OCI-LY7 (cell line): ENCODE measurements around the gene SETDB1. TPM values are rescaled to one million over a fixed set of nuclear protein-coding genes. Genes with fewer than 3 reads are reported as not detected.
"Not testable (repeated sequence)": the region's sequence is repeated elsewhere in the genome, so short reads cannot be mapped to it uniquely, and the experiment has no call there.

ENCODE experiments used
- BruUV-seq: library from RNA; stranded (reverse); fragments of 400-500 nt; replicated peaks from 2 replicates; lab custom pipeline; 2021; lab: Mats Ljungman, UMichigan
- CTCF ChIA-PET: fragments of 300-600 bp; sonication (Branson Sonifier 250); formaldehyde crosslinking; loops from one replicate; lab custom pipeline; 2022; ENCODE audit warnings: antibody characterized with exemption; ENCODE audit not compliant: unreplicated experiment; lab: Charles Lee
- POLR2A ChIA-PET: fragments of 300-600 bp; sonication (Branson Sonifier 250); formaldehyde crosslinking; loops from one replicate; lab custom pipeline; 2022; ENCODE audit warnings: antibody characterized with exemption; lab: Charles Lee
- DNase-seq: peaks from one replicate; pipeline ENCODE4 v3.0.0-alpha.2; 2015; ENCODE audit warnings: low spot score
- H2AFZ ChIP-seq: fragments of 200-600 bp; sonication (generic), shearing (Covaris generic); 2 replicates; pipeline ENCODE4 v1.6.1; 2014; ENCODE audit warnings: mild to moderate bottlenecking, antibody characterized with exemption, low read length, moderate library complexity
- H3K27ac ChIP-seq: fragments of 200-600 bp; sonication (generic); 2 replicates; pipeline ENCODE4 v1.5.1; 2014; ENCODE audit warnings: mixed run types, low read depth, mild to moderate bottlenecking, moderate library complexity, low read length, inconsistent platforms; ENCODE audit not compliant: poor library complexity, severe bottlenecking
- H3K36me3 ChIP-seq: fragments of 200-600 bp; sonication (generic); 2 replicates; pipeline ENCODE4 v1.6.1; 2014; ENCODE audit warnings: mild to moderate bottlenecking, antibody characterized with exemption, low read length, moderate library complexity, mixed read lengths; ENCODE audit not compliant: insufficient read depth
- H3K4me1 ChIP-seq: fragments of 200-600 bp; sonication (generic); 2 replicates; pipeline ENCODE4 v1.5.1; 2014; ENCODE audit warnings: mild to moderate bottlenecking, low read length; ENCODE audit not compliant: insufficient read depth, poor library complexity, severe bottlenecking
- H3K4me2 ChIP-seq: fragments of 200-600 bp; sonication (generic); 2 replicates; pipeline ENCODE4 v1.6.1; 2014; ENCODE audit warnings: mild to moderate bottlenecking, low read length
- H3K4me3 ChIP-seq: fragments of 200-600 bp; sonication (generic); 2 replicates; pipeline ENCODE4 v1.5.1; 2014; ENCODE audit warnings: mild to moderate bottlenecking, low read depth, low read length; ENCODE audit not compliant: poor library complexity, severe bottlenecking
- H3K79me2 ChIP-seq: fragments of 200-600 bp; sonication (generic); 2 replicates; pipeline ENCODE4 v1.6.1; 2016; ENCODE audit warnings: low read depth, mild to moderate bottlenecking, low read length, moderate library complexity, mixed read lengths; ENCODE audit not compliant: insufficient read depth
- H3K9me2 ChIP-seq: fragments of 200-600 bp; sonication (generic); 2 replicates; pipeline ENCODE4 v1.6.1; 2016; ENCODE audit warnings: mild to moderate bottlenecking, low read length, mixed read lengths; ENCODE audit not compliant: insufficient read depth
- H3K9me3 ChIP-seq: fragments of 200-600 bp; sonication (generic); 2 replicates; pipeline ENCODE4 v1.6.1; 2014; ENCODE audit warnings: mild to moderate bottlenecking, mixed run types, low read length, mixed read lengths
- H4K20me1 ChIP-seq: fragments of 200-600 bp; sonication (generic); 2 replicates; pipeline ENCODE4 v1.6.1; 2014; ENCODE audit warnings: mild to moderate bottlenecking, antibody characterized with exemption, low read length, moderate library complexity, mixed read lengths; ENCODE audit not compliant: insufficient read depth
- EZH2phosphoT487 ChIP-seq: fragments of 200-600 bp; sonication (generic); IDR thresholded peaks from 2 replicates; pipeline ENCODE4 v1.6.1; 2018; ENCODE audit warnings: low read depth, borderline replicate concordance, mild to moderate bottlenecking, mixed run types, antibody characterized with exemption, low read length, moderate library complexity, mixed read lengths
- intact Hi-C: fragments of 100-400 bp; cut with micrococcal nuclease; formaldehyde crosslinking; loops from one replicate; pipeline ENCODE4 v1.10.0; 2022; ENCODE audit not compliant: unreplicated experiment
- total RNA-seq, 2 experiments: library from RNA; depleted of rRNA in 1 of 2; stranded (reverse); fragments of >200 nt in 1 of 2; shearing (Covaris generic) in 1 of 2; gene quantifications; 2 replicates each; pipeline ENCODE4 v1.2.3, GENCODE V29; 2014 to 2022
- TF ChIP-seq, protein P1 (sequence below): fragments of 200-600 bp; sonication (generic); conservative IDR thresholded peaks from 2 replicates; pipeline ENCODE4 v1.5.1; 2014; ENCODE audit warnings: mild to moderate bottlenecking, antibody characterized with exemption, low read length, moderate library complexity, mixed read lengths

The SETDB1 gene
- total RNA-seq, 2 experiments from 2014 or later = 66.8 to 81.1 TPM

DNA sequence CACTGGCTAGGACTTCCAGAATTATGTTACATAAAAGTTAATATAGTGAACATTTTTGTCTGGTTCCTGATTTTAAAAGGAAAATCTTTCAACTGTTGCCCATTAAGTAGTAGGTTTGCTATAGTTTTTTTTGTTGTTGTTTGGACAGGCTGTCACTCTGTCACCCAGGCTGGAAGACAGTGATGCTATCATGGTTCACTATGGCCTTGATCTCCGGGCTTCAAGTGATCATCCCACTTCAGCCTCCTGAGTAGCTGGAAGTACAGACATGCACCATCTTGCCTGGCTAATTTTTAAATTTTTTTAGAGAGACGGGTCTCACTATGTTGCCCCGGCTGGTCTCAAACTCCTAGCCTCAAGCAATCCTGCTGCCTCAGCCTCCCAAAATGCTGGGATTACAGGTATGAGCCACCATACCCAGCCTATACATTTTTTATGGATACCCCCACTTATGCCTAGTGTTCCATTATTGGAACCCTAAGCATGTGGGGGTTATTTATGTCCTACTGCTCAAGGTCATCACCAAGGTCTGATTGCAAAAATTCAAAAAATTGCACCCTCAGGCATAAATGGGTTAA is 32.7 kb upstream of the SETDB1 start:
- no TSS peak for BruUV-seq
- CTCF ChIA-PET = no interaction called here
- no peak overlapping the region for H3K4me2 ChIP-seq
- H3K79me2 ChIP-seq = no peaks in the 10 kb centered on the region
- no peak overlapping the region for H3K27ac ChIP-seq
- POLR2A ChIA-PET = interaction anchor here (0.7 kb wide), 1 partner anchor 326 kb away, joined by 4 read pairs; no protein-coding TSS in a partner anchor
- DNase-seq = no peak
- intact Hi-C loops = no loop called here
- H3K36me3 ChIP-seq = no peaks in the 10 kb centered on the region
- peaks cover 15% of the 10 kb centered on the region for H3K4me1 ChIP-seq
- H3K4me3 ChIP-seq = no peak overlapping the region
- no peaks in the 10 kb centered on the region for H4K20me1 ChIP-seq
- H2AFZ ChIP-seq = no peak overlapping the region
- TF ChIP-seq, protein P1, sequence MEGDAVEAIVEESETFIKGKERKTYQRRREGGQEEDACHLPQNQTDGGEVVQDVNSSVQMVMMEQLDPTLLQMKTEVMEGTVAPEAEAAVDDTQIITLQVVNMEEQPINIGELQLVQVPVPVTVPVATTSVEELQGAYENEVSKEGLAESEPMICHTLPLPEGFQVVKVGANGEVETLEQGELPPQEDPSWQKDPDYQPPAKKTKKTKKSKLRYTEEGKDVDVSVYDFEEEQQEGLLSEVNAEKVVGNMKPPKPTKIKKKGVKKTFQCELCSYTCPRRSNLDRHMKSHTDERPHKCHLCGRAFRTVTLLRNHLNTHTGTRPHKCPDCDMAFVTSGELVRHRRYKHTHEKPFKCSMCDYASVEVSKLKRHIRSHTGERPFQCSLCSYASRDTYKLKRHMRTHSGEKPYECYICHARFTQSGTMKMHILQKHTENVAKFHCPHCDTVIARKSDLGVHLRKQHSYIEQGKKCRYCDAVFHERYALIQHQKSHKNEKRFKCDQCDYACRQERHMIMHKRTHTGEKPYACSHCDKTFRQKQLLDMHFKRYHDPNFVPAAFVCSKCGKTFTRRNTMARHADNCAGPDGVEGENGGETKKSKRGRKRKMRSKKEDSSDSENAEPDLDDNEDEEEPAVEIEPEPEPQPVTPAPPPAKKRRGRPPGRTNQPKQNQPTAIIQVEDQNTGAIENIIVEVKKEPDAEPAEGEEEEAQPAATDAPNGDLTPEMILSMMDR = no peak
- TF ChIP-seq EZH2phosphoT487 = no peak
- no peaks in the 10 kb centered on the region for H3K9me2 ChIP-seq
- H3K9me3 ChIP-seq = no peaks in the 10 kb centered on the region

DNA sequence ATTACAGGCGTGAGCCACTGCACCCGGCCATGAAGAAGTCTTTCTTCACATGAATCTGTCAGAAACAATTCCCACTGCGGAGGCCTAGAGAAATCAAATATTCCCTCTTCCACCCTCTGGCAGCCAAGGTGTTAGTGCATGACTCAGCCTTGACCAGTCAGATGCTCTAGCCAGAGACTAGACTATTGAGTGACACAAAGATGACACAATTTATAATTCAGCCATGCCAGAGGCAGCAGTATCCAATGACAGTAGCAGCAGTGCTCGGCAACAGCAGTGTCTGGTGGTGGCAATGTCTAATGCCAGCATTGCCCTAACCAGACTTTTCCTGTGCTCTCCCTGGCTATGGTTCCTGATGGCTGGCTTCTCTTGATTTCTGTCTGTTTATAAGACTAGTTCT is 30.5 kb upstream of the SETDB1 start:
- no peak overlapping the region for H3K27ac ChIP-seq
- no TSS peak for BruUV-seq
- H3K9me2 ChIP-seq = no peaks in the 10 kb centered on the region
- H3K4me1 ChIP-seq = peaks cover 1% of the 10 kb centered on the region
- H3K79me2 ChIP-seq = no peaks in the 10 kb centered on the region
- POLR2A ChIA-PET = no interaction called here
- no peak for DNase-seq
- intact Hi-C loops = no loop called here
- no peak overlapping the region for H3K4me3 ChIP-seq
- CTCF ChIA-PET = no interaction called here
- H3K36me3 ChIP-seq = no peaks in the 10 kb centered on the region
- H3K4me2 ChIP-seq = no peak overlapping the region
- TF ChIP-seq, protein P1 = no peak
- no peak for TF ChIP-seq EZH2phosphoT487
- no peak overlapping the region for H2AFZ ChIP-seq
- H4K20me1 ChIP-seq = no peaks in the 10 kb centered on the region
- no peaks in the 10 kb centered on the region for H3K9me3 ChIP-seq

DNA sequence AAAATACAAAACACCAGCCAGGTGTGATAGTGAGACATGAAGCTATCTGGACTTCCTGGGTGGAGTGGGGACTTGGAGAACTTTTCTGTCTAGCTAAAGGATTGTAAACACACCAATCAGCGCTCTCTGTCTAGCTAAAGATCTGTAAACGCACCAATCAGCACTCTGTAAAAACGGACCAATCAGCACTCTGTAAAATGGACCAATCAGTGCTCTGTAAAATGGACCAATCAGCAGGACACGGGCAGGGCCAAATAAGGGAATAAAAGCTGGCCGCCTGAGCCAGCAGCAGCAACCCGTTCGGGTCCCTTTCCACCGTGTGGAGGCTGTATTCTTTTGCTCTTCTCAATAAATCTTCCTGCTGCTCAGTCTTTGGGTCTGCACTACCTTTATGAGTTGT is 26.4 kb upstream of the SETDB1 start:
- H3K9me2 ChIP-seq, H2AFZ ChIP-seq, intact Hi-C loops, H3K27ac ChIP-seq, CTCF ChIA-PET, BruUV-seq, H3K36me3 ChIP-seq, H3K9me3 ChIP-seq, H3K4me3 ChIP-seq, H3K4me2 ChIP-seq, H4K20me1 ChIP-seq, H3K4me1 ChIP-seq, DNase-seq, H3K79me2 ChIP-seq: not testable (repeated sequence)
- POLR2A ChIA-PET = interaction anchor here (0.6 kb wide), 1 partner anchor 219 kb away, joined by 4 read pairs; no protein-coding TSS in a partner anchor
